Suppressor macrophage treated with lipopolysaccharide for 1 hour (primary cell): ENCODE data around the gene PROZ.
A peak's percentile ranks its signal among the peaks of the same experiment; 100 is the strongest.

Experiments used
- DNase-seq, 3 donors: peaks; one replicate each; pipeline ENCODE4 v3.0.0-alpha.2; 2020 to 2022

Gene PROZ

GRCh38 chr13:113182046-113182445 lies 23.6 kb downstream of the PROZ start:
- DNase-seq, result no peak

DNA sequence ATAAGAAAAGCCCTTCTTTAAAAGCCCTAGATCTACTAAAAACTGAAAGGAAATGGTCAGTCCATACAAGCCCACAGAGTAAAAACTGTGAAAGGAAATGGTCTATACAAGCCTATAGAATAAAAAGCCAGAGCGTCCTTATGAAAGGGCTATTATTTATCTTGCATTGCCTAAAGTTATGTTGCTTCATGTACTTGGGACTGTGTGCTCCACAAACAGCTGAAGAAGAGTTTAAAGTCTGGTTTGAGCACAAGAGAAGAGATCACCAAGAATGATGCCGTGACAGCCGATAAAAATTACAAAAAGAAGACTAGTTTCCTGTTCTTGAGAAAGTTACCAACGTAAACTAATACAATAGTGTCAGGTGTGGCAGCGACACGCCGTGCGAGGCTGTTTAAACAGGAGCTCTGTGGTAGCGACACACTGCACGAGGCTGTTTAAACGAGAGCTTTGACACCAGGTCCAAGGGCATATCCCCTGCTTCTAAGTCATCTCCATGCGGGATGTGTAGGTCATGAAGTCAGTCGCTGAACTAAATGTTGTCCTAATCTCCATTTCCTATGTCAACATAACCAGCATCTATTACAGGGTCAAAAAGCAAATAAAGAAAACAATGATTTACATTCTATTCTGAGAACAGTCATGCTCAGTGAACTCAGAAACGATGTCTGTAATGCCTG lies 25.1 kb downstream of the PROZ start:
- no peak for DNase-seq

- DNase-seq, result no peak
Measured at GRCh38 chr13:113184568-113185440, 26.4 kb downstream of the PROZ start.

DNA sequence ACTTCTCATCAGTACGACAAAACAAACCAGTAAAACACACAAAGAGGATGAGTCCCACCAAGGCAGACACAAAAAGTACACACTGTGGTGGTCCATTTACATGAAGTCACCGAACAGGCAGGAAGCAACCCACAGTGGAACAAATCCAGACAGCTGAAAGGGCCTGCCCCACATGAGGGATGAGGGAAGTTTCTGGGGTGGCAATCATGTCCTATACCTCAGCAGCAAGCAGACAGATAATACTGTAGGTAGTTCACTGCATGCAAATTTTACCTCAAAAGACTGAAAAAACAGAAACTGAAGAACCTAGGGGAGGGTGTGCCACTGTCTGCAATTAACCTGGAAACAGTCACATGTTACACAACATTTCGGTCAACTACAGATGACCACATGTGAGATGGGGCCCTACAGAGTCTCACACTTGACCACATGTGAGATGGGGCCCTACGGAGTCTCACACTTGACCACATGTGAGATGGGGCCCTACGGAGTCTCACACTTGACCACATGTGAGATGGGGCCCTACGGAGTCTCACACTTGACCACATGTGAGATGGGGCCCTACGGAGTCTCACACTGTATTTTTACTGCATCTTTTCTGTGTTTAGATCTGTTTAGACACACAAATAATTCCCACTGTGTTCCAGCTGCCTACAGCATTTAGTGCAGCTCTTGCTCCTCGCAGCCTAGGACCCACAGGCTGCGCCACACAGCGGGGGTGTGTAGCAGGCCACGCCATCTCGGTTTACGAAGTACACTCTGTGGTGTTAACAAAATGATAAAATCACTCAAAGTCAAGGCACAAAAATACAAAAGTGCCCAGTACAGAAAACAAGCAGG lies 27.8 kb downstream of the PROZ start:
- DNase-seq, result peak in 1 of 3 donors; percentile 21

DNA sequence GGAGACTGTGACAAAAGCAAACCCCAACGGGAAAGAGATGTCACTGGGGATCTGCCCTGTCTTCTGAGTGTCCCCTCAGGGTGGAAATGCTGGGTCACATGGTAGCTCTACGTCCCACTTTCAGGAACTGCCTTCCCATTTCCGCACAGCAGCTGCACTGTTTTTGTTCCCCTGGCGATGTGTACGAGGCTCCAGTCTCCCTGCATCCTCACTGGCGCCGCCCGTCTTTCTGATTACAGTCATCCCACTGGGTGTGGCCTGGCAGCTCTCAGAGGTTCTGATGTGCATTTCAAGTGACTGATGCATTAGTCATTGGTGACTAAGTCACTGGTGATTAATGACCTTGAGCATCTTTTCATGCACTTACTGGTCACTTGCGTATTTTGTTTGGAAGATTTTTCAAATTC lies 28.8 kb downstream of the PROZ start:
- peak; percentile 94 to 97 (median 96) for DNase-seq

DNA sequence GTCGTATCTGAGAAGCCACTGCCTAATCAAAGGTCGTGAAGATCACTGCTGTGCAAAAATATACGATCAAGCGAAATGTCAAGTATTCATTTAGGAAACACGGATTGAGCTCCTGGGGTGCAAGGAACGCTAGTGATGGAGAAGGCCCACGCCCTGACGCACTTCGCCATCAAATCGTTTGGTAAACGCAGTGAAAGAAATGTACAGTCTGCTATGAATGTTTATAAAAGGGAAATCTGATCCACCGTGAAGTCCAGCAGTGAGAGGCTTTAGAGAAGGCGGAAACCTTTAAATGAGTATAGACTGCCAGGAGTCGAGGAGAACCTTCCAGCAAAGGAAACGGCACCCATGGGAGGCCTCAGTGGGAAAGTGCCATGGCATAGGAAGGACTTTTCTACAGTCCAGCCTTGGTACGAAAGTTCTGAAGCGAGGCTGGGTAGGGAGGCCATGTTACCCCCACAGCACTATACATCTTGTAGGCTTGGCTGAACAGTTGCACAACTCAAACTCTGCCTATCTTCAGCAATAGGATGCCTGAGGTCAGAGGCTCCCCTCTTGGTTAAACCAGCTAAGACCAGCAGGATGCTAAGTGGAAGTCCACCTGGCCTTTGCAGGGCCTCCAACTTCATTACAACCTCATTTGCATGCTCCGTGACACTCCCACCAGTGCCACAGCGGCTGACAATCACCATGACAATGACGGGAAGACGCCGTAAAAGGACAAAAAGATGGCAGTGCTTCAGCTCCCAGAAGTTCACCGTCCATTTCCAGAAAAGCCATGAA lies 29.6 kb downstream of the PROZ start:
- DNase-seq, result no peak

GRCh38 chr13:113190181-113190580 lies 31.7 kb downstream of the PROZ start:
- no peak for DNase-seq

- DNase-seq, result no peak
Measured at GRCh38 chr13:113192279-113192678, 33.8 kb downstream of the PROZ start.

GRCh38 chr13:113192902-113193301 lies 34.5 kb downstream of the PROZ start:
- DNase-seq, result peak in 2 of 3 donors; percentile 26 to 45

DNA sequence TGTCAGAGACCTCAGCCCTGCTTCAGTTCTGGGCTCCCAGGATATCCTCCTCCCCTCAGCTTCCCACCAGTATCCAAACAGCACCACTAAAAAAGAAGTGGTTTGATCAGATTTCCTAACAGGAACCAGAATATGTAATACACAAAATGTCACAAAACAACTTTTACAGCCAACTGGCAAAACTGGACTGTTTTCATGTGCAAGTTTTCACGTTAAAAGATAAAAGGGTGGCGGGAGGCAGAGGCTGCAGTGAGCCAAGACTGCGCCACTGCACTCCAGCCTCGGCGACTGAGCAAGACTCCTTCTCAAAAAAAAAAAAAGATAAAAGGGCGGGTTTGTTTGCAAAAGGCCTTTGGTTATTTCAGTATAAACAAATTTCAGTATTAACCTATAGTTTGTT lies 36.9 kb downstream of the PROZ start:
- DNase-seq, result no peak

GRCh38 chr13:113196970-113197737 lies 38.7 kb downstream of the PROZ start:
- no peak for DNase-seq

DNA sequence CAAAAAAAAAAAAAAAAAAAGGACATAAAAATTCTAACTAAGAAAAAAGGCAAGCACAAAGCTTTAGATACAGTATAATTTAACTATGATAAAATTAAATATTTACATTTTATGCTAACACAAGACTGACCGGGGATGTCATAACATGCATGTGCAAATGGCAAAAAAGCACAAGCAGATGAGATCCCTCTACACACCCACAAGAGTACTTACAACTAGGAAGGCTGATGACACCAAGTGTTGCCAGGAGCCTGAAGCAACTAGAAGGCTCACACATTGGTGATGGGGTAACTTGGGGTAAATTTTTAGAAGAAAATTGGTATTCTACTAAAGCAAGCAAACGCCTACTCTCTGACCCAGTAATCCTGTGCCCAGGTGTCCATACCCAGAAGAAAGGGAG lies 43.4 kb downstream of the PROZ start:
- no peak for DNase-seq

- DNase-seq, result no peak
Measured at GRCh38 chr13:113202912-113203311, 44.5 kb downstream of the PROZ start.

GRCh38 chr13:113203507-113204377 lies 45.3 kb downstream of the PROZ start:
- no peak for DNase-seq

GRCh38 chr13:113204378-113204734 lies 45.9 kb downstream of the PROZ start:
- no peak for DNase-seq

DNA sequence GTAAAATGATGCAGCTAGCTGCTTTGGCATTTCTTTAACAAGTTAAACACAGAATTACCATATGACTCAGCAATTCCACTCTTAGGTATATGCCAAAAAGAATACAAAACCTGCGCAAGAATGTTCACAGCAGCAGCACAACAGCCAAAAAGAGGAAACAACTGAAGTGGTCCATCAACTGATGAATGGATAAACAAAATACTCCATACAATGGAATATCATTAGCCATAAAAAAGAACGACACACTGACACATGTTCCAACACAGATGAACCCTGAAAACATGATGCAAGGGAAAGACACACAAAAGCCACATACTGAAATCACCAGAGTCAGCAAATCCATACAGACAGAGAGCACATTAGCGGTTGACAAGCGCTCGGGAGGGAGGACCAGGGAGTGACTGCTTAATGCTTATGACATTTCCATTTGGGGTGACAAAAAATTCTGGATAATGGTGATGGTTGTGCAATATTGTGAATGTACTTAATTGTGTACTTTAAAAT lies 47.0 kb downstream of the PROZ start:
- no peak for DNase-seq

- no peak for DNase-seq
Measured at GRCh38 chr13:113207460-113207859, 49.0 kb downstream of the PROZ start.

- peak; percentile 48 to 66 (median 56) for DNase-seq
Measured at GRCh38 chr13:113207890-113208420, 49.5 kb downstream of the PROZ start.

DNA sequence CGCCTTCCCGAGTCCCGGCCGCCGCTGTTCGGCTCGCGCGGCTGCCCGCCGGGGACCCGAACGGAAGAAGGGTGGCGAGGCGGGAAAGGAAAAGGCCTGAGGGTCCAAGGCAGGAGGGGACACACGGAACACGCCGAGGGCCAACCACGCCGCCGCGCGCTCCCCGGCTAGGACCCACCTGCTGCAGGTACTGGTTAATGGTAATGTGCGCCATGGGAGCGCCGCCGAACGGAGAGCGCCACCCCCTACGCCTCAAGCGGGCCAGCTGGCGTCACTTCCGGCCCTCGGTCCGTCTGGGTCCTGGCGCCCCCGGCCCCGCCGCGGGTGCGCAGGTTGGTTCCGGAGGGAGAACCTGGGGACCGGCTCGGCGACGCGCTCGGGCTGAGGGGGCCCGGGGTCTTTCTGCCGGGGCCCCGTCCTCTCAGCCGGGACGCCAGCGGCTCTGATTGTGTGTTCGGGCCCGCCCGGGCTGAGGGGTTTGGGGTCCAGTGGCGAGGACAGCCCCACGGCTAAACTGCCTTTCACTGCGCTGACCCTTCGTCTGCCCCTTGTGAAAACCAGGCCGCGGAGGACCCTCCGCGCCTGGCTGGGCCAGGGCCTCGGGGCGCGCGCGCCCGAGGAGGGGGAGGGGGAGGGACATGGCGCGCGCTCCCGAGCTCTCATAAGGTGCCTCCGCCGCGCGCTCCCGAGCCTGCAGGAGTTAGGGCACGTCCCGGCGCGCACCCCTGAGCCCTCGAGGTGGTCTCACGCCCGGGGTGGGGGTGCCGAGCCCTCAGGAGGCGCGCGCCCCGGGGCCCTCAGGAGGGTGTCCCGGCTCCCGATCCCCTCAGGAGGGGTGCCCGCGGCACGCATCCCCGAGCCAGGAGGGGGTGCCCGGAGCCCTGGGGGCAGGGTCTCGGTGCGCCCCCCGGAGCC lies 50.2 kb downstream of the PROZ start, which contains the start of gene PCID2:
Gene PCID2 (minus strand): TSS at position 249 of the 915 bp plus-strand sequence. CDS start 35 bp downstream, at position 214.
- DNase-seq, result peak; percentile 87 to 96 (median 92)
